CD4-positive, alpha-beta T cell treated with Interleukin-6 at 100 ng/mL for 8 hours (primary cell): ENCODE data around the gene ACSF3.

Source experiments
- DNase-seq: peaks from one replicate; pipeline ENCODE4 v3.0.0-alpha.2; 2020; ENCODE audit warnings: mixed read lengths, low spot score

ACSF3 gene

DNA sequence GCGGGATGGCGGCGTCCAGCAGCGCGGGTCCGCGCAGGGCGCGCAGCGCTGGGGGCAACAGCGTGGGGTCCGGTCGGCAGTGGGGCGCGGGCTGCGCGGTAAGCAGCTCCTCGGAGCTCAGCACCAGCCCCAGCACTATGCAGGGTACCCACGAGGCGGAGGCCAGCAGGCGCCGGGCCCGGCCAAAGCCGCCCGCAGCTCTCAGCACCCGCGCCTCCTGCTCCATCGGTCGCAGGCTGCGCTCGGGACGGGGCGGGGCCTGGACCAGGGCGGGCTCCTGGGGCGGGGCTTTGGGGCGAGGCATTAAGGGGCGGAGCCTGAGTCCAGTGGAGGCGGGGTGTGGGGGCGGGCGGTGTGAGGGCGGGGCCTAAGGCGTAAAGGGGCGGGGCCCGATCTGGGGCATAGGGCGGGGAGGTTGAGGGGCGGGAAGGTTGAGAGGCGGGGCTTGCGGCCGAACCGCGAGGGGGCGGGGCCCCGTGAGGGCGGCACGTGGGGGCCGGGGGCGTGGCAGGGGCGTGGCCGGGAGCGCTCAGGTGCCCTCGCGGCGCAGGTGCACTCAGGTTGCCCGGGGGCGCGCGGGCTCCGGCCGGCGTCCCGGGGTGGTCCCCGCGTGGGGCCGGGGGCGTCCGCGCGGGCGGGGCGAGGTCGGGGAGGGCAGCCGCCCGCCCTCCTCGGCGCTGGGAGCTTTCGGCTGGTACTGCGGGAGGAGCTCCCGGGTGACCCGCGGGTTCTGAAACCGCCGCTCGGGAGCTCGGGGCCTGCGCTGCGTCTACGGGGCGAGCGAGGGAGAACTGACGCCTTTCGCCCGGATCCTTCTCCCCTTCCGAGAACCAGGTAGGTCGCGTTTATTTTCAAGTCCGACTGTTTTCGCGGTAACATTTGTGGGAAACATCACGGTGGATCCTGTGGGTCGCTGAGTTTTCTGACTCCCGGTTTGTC is 108.1 kb downstream of the ACSF3 start:
- DNase-seq: peak; percentile 68

DNA sequence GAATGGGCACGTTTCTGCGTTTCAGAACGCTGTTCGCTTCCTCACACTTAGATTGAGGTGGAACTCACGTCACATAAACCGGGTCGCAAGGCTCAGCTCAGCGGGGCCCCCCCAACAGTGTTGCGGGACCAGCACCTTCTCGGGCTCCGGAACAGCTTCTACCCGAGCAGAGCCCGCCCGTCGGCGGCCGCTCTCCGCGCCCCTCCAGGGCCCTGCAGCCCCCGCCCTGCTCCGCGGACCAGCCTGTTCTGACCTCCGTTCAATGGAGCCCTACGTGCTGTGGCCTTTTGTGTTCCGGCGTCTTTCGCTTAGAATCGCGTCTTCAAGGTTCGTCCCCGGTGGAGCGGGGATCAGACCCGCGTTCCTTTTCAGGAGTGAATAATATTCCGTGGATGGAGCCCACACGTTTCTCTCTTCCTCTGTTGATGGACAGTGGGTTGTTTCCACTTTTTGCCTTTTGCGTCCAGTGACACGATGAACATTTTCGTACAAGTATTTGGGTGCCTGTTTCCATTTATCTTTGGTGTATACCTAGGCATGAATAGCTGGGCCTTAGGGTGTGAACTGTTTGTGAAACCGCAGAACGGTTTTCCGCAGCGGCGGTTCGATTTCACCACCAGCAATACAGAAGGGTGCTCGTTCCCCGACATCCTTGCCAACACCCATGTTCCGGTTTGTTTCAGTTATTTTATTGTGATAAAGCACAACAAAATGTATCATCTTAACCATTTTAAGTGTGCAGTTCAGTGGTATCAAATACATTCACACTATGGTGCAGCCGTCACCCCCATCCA is 109.0 kb downstream of the ACSF3 start:
- DNase-seq: no peak
